Colonic mucosa (tissue), 4 donors: ENCODE measurements around the gene LRRC71. TPM values are rescaled to one million over a fixed set of nuclear protein-coding genes. Genes with fewer than 3 reads are reported as not detected.

ENCODE experiments used
- DNase-seq: peaks from one replicate; pipeline ENCODE4 v3.0.0-alpha.2; 2020
- H3K27ac ChIP-seq: fragments of 200-600 bp; one replicate; pipeline ENCODE4 v1.8.0; 2021
- H3K27me3 ChIP-seq: fragments of 200-600 bp; one replicate; pipeline ENCODE4 v1.8.0; 2021
- H3K36me3 ChIP-seq: fragments of 200-600 bp; one replicate; pipeline ENCODE4 v1.8.0; 2021
- H3K4me1 ChIP-seq: fragments of 200-600 bp; one replicate; pipeline ENCODE4 v1.8.0; 2021; ENCODE audit warnings: mild to moderate bottlenecking
- H3K4me3 ChIP-seq: fragments of 200-600 bp; one replicate; pipeline ENCODE4 v1.8.0; 2021
- H3K9ac ChIP-seq, 2 donors: one replicate each; pipeline ENCODE4 v1.7.0; 2013; ENCODE audit warnings: control low read depth in 2 of 2, low read depth in 2 of 2, low read length in 2 of 2
- H3K9me3 ChIP-seq: fragments of 200-600 bp; one replicate; pipeline ENCODE4 v1.8.0; 2021
- intact Hi-C: fragments of 100-400 bp; cut with DNase I; formaldehyde crosslinking; loops from one replicate; pipeline ENCODE4 v1.14.1; 2022
- microRNA-seq: library from miRNA; unstranded; fragments of <30 nt; microRNA quantifications from one replicate; pipeline ENCODE4, GENCODE V29; 2019
- total RNA-seq, 2 donors: library from RNA; stranded (reverse); fragmentation: NEBNext Ultra II Directional in 1 of 2; extraction: Animal tissue kit (Norgen Biotek cat#: 25700) in 1 of 2; gene quantifications; one replicate each; pipeline ENCODE4 v1.2.1, GENCODE V29; 2021
- TF ChIP-seq, protein P1 (sequence below): fragments of 200-600 bp; IDR thresholded peaks from one replicate; pipeline ENCODE4 v1.8.0; 2022; ENCODE audit warnings: antibody characterized with exemption, mild to moderate bottlenecking
- donor health status: healthy.
- donor health status: DM: no; HTN: no; CAD: no.
- donor health status: DM: no; HTN: no; CAD: no.

LRRC71 gene
- total RNA-seq, 2 donors from 2014 or later, result not detected

DNA sequence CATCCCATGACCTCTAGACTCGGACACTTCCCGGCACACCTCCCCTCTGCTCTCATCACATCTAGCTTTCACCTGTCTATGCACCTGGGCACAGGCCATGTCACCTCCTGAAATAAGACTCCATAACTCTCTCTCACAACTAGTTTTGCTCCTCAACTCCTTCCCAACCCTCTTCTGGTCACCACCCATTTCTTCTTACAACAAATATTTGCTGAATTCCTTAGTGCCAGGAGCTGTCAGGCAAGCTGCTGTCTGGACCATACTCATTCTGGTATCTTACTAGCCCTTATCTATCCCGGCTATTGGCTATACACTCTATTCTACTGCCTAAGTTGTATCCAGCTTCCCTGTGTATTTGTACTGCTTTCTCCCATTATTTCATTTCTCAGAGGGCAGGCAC lies 49.1 kb downstream of the LRRC71 start:
- DNase-seq, result no peak
- H3K9ac ChIP-seq, result no peak overlapping the region
- no peaks in the 10 kb centered on the region for H3K4me1 ChIP-seq
- H3K36me3 ChIP-seq, result peaks cover 7% of the 10 kb centered on the region
- H3K4me3 ChIP-seq, result no peak overlapping the region
- TF ChIP-seq, protein P1, sequence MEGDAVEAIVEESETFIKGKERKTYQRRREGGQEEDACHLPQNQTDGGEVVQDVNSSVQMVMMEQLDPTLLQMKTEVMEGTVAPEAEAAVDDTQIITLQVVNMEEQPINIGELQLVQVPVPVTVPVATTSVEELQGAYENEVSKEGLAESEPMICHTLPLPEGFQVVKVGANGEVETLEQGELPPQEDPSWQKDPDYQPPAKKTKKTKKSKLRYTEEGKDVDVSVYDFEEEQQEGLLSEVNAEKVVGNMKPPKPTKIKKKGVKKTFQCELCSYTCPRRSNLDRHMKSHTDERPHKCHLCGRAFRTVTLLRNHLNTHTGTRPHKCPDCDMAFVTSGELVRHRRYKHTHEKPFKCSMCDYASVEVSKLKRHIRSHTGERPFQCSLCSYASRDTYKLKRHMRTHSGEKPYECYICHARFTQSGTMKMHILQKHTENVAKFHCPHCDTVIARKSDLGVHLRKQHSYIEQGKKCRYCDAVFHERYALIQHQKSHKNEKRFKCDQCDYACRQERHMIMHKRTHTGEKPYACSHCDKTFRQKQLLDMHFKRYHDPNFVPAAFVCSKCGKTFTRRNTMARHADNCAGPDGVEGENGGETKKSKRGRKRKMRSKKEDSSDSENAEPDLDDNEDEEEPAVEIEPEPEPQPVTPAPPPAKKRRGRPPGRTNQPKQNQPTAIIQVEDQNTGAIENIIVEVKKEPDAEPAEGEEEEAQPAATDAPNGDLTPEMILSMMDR, result no peak
- no peaks in the 10 kb centered on the region for H3K9me3 ChIP-seq
- no peaks in the 10 kb centered on the region for H3K27me3 ChIP-seq
- intact Hi-C loops, result no loop called here
- H3K27ac ChIP-seq, result no peak overlapping the region

DNA sequence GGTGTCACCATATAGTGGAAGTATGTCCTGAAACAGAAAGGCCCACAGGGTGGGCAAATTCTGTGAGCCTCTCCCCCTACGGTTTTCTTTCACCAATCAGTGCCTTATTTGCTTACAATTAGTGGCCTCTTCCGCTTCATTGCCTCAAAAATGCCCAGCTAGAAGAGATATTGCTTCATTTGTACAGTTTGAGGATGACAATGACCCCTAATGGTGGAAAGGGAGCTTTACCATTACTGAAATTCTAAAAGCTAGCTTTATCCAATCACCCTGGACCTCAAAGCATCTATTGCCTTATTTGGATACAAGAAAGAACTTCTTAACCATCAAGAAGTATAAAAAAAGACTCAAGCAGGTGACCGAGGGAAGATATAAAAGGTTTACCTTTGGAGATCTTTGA lies 49.6 kb downstream of the LRRC71 start:
- Histone ChIP-seq H3K27me3 (no peaks in the 10 kb centered on the region), H3K9ac (no peak overlapping the region), H3K27ac (no peak overlapping the region), H3K4me3 (no peak overlapping the region), H3K4me1 (no peaks in the 10 kb centered on the region), H3K36me3 (peaks cover 8% of the 10 kb centered on the region), H3K9me3 (no peaks in the 10 kb centered on the region)
- TF ChIP-seq, protein P1, result no peak
- intact Hi-C loops, result no loop called here
- DNase-seq, result no peak

DNA sequence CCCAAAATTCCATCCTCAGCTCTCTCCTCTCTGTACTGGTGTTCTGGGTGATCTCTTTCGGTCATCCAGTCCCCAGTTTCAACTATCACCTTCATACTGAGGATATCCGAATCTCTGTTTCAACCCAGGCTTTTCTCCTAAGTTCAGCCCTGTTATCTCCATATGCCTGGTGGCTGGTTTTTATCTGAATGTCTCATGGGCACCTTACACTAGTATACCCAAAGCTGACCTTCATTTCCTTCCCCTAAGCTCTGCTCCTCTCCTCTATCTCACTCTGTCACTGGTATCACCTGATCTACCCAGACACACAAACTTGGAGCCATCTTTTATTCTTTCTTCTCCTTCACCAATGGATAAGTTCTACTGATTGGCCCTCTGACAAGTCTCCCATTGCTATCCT lies 53.0 kb downstream of the LRRC71 start:
- no peak overlapping the region for H3K4me3 ChIP-seq
- no peak overlapping the region for H3K9ac ChIP-seq
- TF ChIP-seq, protein P1, result no peak
- no peaks in the 10 kb centered on the region for H3K4me1 ChIP-seq
- DNase-seq, result no peak
- H3K27me3 ChIP-seq, result no peaks in the 10 kb centered on the region
- no peak overlapping the region for H3K27ac ChIP-seq
- intact Hi-C loops, result no loop called here
- no peaks in the 10 kb centered on the region for H3K9me3 ChIP-seq
- peaks cover 4% of the 10 kb centered on the region for H3K36me3 ChIP-seq

DNA sequence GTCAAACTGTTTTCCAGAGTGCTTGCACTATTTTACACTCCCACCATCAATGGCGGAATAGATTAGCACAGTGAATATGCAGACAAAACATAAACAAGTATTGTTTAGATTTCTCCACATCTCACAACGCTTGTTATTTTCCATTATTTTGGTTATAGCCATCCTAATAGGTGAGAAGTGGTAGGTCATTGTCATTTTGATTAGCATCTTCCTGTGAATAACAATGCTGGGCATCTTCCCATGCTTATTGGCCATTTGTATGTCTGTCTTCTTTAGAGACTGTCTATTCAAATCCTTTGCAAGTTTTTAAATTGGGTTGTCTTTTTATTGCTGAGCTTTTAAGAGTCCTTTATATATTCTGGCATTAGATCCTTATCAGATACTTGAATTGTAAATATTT lies 54.7 kb downstream of the LRRC71 start:
- intact Hi-C loops, result no loop called here
- TF ChIP-seq, protein P1, result no peak
- DNase-seq, result no peak
- Histone ChIP-seq H3K9ac (no peak overlapping the region), H3K27me3 (no peaks in the 10 kb centered on the region), H3K4me1 (no peaks in the 10 kb centered on the region), H3K36me3 (peaks cover 4% of the 10 kb centered on the region), H3K27ac (no peak overlapping the region), H3K4me3 (no peak overlapping the region), H3K9me3 (no peaks in the 10 kb centered on the region)

DNA sequence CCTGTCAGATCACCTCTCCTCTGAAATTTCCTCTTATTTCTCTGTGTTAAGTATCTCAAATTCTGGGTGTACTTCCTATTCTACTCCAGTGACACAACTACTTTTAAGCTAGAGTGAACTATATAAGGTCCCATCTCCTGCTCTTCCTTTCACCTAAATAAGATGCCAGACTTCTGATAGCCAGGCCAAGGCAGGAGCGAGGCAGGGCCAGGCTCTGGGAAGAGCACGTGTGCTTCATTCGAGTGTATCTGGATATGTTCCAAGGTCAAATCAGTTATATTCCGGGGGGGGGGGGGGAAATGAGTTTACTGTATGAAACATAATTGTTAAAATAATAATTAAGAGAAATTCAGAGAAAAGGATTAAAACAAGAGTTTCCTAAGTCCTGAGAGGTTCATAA lies 60.1 kb downstream of the LRRC71 start:
- Histone ChIP-seq H3K27ac (no peak overlapping the region), H3K27me3 (no peaks in the 10 kb centered on the region), H3K4me1 (no peaks in the 10 kb centered on the region), H3K36me3 (no peaks in the 10 kb centered on the region), H3K4me3 (no peak overlapping the region), H3K9me3 (no peaks in the 10 kb centered on the region), H3K9ac (no peak overlapping the region)
- no peak for DNase-seq
- TF ChIP-seq, protein P1, result no peak
- intact Hi-C loops, result no loop called here

Small RNA genes lying within 50 kb of the gene (microRNA-seq; reads per million reads assigned to microRNA genes)
- 1.7 reads per million for gene MIR765

Other genes with a start within 250 kb of the LRRC71 start
- 1 to 10 TPM; 5.3 to 8.1 TPM for gene NES, start 243.2 kb upstream of the LRRC71 start, total RNA-seq
- gene CRABP2, start 215.0 kb upstream of the LRRC71 start, total RNA-seq, result 1 to 10 TPM; 1.2 to 1.4 TPM
- 10 to 100 TPM; 31.3 to 51.9 TPM for gene METTL25B, start 192.2 kb upstream of the LRRC71 start, total RNA-seq
- gene ISG20L2, start 191.9 kb upstream of the LRRC71 start, total RNA-seq, result 10 to 100 TPM; 23.4 to 30.0 TPM
- 10 to 100 TPM; 39.1 to 86.7 TPM for gene MRPL24, start 179.5 kb upstream of the LRRC71 start, total RNA-seq
- gene HDGF, start 169.0 kb upstream of the LRRC71 start, total RNA-seq, result 100 to 1,000 TPM; 215 to 438 TPM
- 10 to 100 TPM; 57.1 to 58.7 TPM for gene PRCC, start 153.1 kb upstream of the LRRC71 start, total RNA-seq
- 1 to 10 TPM; 1.9 to 3.1 TPM for gene SH2D2A, start 103.8 kb upstream of the LRRC71 start, total RNA-seq
- not detected for gene INSRR, start 61.5 kb upstream of the LRRC71 start, total RNA-seq
- gene NTRK1, start 59.8 kb upstream of the LRRC71 start, total RNA-seq, result 1 to 10 TPM in 1 of 2 donors, under 1 TPM in 1; 0.56 to 1.1 TPM
- 1 to 10 TPM; 2.5 to 3.5 TPM for gene PEAR1, start 26.9 kb upstream of the LRRC71 start, total RNA-seq
- 10 to 100 TPM; 35.2 to 43.3 TPM for gene ARHGEF11, start 125.1 kb downstream of the LRRC71 start, total RNA-seq
- not detected for gene ETV3L, start 179.2 kb downstream of the LRRC71 start, total RNA-seq
- gene ETV3, start 217.8 kb downstream of the LRRC71 start, total RNA-seq, result 10 to 100 TPM; 20.7 to 38.7 TPM